Tibial nerve (tissue), 4 donors: ENCODE data around the gene MME.

Source experiments
- CTCF ChIP-seq, 5 experiments: fragments of 200-600 bp in 3 of 5; fragments of 450-650 bp in 2 of 5; sonication (generic) in 3 of 5; IDR thresholded peaks; one replicate each; pipeline ENCODE4 v1.5.1; 2016 to 2019; ENCODE audit warnings: antibody characterized with exemption in 5 of 5, mild to moderate bottlenecking in 3 of 5, moderate library complexity in 2 of 5
- EP300 ChIP-seq, 2 donors: sonication (generic); formaldehyde crosslinking; IDR thresholded peaks; one replicate each; pipeline ENCODE4 v1.6.1; 2017; ENCODE audit warnings: antibody characterized with exemption in 2 of 2, mild to moderate bottlenecking in 1 of 2
- POLR2A ChIP-seq, 2 donors: fragments of 450-650 bp; IDR thresholded peaks; one replicate each; pipeline ENCODE4 v1.6.1; 2017; ENCODE audit warnings: antibody characterized with exemption in 2 of 2, mild to moderate bottlenecking in 2 of 2, moderate library complexity in 2 of 2

DNA sequence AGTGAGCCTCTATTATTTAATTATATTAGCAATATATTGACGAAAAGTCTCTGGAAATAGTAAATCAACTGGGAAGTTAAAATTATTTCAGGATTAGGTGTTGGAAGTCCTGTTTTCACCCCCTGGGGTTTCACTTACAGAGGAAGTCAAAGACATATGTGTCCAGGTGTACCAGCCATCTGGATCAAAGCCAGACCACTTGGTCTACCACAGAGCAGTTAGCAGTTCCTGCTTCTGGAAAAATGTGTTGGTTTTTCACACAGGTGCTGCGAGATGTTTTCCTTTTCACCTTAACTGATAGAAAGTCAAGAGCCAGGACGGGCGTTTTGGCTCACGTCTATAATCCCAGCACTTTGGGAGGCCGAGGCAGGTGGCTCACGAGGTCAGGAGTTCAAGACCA, 13.1 kb downstream of the MME start:
- no peak for TF ChIP-seq CTCF (IDR thresholded peaks at IDR 0.05)
- TF ChIP-seq POLR2A (IDR thresholded peaks at IDR 0.05), result no peak
- no peak for TF ChIP-seq EP300 (IDR thresholded peaks at IDR 0.05)
